Stimulated activated CD4-positive, alpha-beta T cell treated with anti-CD3 and anti-CD28 coated beads, Interleukin-4, amount 100 ng/mL, for 24 hours (primary cell): ENCODE results near the gene NFIX.

Source experiments
- DNase-seq: peaks from one replicate; pipeline ENCODE4 v3.0.0-alpha.2; 2020

Gene NFIX

GRCh38 chr19:13010038-13010991 is 15.0 kb downstream of the NFIX start:
- DNase-seq: no peak

DNA sequence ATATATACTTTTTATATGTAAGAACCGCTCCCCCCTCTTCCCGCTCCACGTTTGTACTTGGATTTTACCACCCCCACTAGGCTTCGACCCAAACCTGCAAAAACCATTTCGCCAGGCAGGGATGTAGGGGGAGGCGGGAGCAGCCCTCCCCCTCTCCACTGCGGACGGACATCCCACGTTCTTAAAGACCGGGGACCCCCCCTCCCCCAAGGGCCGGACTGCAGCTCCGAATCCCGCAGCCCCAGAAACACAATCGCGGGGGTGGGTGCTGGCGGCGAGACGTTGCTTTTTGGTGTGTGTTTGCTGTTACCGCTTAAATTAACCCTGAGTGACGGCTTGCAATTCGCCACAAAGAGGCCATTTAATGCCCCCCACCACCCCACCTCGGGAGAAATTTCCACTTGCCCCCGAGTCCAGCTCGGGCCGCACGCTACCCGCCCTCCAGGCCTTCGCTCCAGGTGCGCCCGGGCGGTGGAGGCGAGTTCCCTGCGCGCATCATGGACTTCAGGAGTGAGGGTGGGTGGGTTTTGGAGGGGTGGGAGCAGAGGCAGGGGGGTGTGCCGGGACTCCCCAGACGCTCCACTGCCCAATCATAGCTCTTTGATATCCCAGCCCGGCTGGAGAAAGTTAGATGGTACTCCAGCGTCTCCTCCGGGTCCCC is 15.8 kb downstream of the NFIX start:
- no peak for DNase-seq

DNA sequence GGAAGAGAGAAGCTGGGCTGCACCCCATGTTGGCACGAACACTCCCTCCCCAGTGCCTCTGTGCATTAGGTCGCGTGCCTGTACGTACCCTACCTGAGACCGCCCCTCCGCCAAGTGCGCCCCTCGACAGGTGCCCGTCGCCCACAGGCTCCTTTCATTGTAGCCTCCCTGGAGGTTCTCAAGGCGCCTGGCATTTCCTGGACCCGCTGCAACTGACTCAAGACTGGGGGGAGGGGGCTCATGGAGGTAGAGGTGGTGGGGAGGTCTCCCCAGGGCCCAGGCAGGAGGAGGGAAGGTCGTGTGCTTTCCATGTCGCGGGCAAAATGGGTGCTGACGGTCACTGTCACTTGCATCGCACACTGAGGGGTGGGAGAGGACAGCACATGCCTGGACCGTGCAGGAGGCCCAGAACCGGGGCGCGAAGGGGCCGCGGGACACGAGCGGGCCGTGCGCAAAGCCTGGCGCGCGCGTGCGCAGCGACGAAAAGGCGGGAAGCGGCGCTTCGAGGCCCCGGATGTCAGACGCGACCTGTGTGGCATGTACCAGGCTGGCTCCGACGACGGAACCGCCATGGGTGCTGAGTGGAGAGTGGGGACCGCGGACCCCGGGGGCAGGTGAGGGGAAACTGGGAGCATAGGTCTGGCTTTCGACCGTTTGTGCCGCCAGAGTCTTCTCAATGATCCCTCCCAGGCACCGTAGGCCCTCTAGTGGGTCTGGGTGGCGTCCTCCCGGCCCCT is 16.5 kb downstream of the NFIX start:
- no peak for DNase-seq

GRCh38 chr19:13012390-13012689 is 17.1 kb downstream of the NFIX start:
- no peak for DNase-seq

- DNase-seq: peak; percentile 29
These were observed 17.7 kb downstream of the NFIX start for GRCh38 chr19:13012690-13013608.

DNA sequence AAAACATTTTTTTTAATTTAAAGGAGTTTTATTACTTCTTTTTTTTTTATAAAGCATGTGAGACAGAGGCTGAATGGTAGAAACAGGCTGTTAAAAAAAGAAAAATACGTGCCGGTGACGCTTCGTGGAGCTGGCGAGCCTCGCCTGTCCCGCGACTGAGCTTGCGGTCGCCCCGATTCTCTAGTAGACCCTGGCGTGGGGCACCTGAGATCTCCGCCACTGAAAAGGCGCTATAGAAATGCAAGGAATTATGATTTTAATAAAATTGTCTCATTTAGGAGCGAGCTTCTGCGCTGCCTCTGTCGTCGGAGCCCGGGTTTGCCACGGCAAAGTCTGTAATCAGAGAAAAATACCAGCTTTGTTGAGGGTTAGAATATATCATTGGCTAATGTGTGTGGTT is 18.4 kb downstream of the NFIX start:
- DNase-seq: no peak

- DNase-seq: no peak
These were observed 19.0 kb downstream of the NFIX start for GRCh38 chr19:13014101-13014920.

DNA sequence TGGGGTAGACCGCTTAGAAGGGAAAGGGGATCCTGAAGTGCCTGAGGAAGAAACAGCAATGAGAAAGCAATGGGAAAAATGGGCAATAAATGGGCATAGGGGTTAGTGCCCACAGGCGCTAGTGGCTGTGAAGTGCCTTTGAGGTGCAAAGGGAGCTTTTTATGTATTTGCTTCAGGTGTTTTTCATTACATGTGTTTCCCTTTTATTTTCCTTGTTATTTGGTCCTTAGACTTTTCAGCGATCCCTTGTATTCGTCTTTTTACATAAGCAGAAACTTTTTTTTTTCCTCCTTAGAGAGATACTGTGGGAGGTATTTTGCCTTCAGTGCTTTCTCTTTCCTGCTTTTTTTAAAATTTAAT is 19.6 kb downstream of the NFIX start:
- no peak for DNase-seq

DNA sequence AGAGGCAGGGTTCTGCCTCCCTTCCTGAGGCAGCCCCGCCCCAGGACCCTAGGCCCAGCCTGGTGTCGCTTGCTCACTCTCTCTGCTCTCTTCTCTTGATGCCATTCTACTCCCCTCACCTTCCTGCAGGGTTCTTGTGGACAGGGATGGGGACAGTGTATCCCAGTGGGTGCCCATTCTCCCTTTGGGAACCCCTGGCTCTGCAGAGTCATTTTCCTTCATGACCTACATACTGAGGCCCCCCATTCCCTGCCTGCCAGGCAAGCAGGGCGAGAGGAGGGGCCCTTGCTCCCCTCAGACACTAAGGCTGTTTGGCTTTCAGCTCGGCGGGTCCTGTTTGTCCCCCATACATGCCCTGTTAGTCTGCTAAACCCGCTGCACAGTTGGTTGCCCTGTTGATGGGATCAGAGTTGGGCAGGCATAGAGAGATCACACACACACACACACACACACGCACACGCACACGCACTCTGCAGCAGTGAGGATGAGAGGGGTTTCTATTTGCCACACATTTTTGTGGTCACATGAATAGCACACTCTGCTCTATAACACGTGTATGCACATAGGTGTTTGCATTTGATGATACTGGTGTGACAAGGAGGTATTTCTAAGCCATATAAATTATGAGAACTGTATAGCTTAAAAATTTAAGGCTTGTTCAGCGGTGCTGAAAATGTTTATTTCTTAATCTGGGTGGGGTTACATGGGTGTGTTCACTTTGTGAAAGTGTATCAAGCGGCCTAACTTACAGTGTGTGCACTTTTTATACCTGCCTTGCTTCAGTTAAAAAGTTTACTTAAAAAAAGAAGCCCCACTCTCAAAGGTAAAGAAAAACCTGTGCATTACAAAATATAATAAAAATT is 20.3 kb downstream of the NFIX start:
- no peak for DNase-seq

- no peak for DNase-seq
These were observed 21.0 kb downstream of the NFIX start for GRCh38 chr19:13016245-13016627.

DNA sequence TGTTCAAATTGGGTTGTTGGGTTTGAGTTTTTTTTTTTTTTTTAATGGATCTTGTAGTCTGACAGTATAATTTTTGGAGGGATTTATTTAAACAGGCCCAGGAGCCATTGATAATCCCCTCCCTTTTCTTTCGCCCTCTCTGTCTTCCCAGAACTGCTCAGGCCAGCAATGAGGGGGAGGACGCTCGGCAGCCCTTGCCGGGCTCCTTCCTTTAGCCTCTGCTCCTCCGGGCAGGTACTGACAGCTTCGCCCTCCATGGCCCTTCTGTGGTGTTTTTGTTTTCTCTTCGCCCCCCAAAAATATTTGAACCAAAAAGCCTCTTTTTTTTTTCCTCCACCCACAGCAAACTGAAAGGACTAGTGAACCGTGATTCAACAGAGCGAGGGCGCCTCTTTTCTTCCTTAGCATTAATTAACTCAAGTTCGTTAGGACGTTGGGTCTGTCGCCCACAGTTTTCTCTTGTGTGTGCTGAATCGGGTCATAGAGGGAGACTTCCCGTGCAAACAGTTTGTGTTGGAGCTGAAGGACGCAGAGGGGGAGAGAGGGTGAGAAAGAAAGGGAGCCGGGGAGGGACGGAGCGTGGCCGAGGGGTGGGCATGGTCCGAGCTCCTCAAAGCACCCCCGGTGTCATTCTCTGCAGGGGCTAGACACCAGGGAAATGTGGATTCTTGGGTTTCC is 21.5 kb downstream of the NFIX start:
- no peak for DNase-seq

- no peak for DNase-seq
These were observed 22.2 kb downstream of the NFIX start for GRCh38 chr19:13017306-13018034.

GRCh38 chr19:13018035-13018914 is 23.0 kb downstream of the NFIX start:
- DNase-seq: no peak

- no peak for DNase-seq
These were observed 24.1 kb downstream of the NFIX start for GRCh38 chr19:13019332-13019731.

DNA sequence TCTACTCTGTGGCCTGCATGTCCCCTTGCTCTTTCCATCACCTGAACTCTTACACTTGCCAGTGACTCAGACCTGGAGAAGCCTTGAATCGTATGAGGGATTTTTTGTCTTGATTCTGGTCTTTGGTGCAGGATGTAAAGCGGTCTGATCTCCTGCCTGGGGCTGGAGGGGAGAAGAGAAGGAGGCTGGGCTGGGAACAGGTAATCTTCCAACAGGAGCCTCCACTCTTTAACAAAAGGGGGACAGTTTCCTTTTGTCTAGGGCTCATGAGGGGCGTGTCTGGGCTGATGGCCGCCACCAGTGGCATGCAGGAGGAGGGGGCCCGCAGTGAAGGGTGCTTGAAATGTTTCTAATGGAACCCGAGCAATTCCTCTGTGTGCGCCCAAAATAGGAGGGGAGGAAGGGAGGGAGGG is 24.7 kb downstream of the NFIX start:
- no peak for DNase-seq

GRCh38 chr19:13022111-13022858 is 27.0 kb downstream of the NFIX start:
- no peak for DNase-seq

DNA sequence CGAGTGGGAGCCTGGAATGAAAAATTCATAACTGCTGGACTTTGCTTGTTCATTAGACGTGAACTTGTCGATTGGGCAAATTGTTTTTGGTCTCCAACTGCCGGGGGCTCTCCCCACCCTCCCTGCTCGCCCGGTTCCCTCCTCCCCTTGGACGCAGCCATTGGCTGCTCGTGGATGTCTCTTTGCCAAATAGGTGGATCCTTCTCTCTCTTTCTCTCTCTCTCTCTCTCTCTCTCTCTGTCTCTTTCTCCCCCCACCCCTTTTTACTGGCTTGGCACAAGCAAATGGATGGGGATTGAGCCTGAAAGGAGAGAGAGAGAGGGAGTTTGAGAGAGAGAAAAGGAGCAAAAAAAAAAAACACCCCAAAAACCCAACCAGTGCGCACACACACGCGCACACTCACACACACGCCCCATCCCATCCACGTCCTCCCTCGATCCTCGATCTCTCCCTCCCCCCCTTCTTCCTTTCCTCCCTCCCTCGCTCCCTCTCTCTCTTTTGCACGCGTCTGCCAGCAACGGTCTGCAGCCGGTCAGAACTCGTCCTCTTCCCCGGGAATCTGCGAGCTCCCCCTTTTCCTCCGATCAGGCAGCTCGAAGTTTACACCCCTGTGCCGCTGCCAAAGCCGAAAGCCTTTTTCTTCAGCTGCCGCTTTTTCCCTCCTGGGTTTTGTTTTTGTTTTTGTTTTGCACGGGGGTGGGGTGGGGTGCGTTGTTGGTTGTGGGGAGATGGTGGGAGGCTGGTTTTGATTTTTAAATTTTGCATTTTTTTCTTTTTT is 27.8 kb downstream of the NFIX start:
- DNase-seq: no peak
